ENCODE results near the gene FHOD3. TPM values are rescaled to one million over a fixed set of nuclear protein-coding genes. Genes with fewer than 3 reads are reported as not detected.

Gene FHOD3
- total RNA-seq, 1 donor from 2014 or later, result 0.40 TPM

DNA sequence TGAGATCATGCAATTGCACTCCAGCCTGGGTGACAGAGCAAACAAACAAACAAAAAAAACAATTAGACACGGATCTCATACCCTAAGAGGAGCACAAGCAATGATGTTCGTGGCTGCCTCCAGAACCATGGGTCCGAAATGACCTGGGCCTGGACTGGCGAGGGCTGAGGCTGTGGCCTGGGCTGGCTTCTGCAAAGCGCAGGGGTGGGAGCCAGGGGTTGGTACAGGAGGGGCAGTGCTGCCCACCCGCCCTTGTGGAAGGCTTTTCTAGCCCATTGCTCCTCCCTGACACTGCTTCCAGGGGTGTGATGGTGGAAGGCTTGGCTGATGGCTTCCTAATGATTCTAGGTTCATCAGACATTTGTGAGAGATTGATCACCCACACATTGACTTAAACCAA lies 167.8 kb downstream of the FHOD3 start:
- DNase-seq (ENCODE audit: low spot score), result no peak

DNA sequence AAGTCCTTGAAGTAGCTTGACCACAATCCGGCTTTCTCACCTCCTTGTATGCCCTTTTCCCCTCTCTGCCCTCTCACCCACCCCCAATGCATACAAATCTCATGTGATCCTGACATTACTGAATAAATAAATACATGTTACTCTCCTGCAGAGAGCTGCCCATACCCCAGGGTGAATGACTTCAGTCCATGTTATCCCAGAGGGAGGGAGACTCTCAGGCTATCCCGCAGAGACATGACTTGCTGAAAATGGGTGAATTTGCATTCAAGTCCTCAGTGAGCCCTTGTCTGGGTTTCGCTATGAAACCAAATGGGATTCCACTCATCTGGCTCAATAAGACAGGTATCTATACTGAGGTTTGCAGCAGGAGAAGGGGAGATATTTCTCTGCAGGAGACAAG lies 168.5 kb downstream of the FHOD3 start:
- DNase-seq (ENCODE audit: low spot score) (no peak), ATAC-seq (no peak)

More for the DNA sequence above, 167.8 kb downstream of the FHOD3 start:
- ATAC-seq, result no peak

DNA sequence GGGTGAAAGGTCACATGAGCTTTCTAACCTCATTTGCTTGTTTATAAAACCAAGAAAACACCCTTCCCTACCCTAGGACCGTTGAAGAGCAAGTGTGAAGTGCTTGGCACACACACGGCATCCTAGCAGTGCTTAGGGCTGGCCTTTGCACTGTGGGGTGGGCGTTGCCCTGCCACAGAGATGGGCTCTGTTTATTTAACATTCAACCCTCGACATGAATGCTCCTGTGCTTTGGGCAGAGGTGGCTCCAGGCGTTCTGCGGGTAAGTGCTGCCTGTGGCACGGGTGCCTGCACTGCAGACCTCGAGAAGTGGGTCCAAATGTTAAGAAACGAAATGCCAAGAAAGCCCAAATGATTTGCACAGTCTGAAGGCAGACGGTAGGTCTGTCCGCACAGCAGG lies 170.1 kb downstream of the FHOD3 start:
- ATAC-seq, result no peak
- DNase-seq (ENCODE audit: low spot score), result no peak

DNA sequence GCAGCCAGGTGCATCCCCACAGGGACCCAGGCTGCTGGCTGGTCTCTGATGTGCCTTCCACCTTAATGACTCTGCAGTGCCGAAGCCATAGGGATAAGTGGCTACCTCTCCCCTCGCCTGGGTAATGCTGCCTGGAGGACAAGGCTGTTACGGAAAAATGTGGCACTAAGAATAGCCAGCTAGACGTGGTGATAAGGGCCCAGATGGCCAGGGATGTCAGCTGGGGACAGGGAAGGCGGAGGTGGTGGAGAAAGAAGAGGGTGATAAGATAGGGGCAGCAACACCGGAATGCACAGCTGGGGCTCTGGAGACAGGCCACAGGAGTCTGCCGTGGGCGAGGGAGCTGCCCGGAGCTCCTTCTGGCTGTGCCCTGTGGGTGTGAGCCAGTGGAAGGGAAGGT lies 170.6 kb downstream of the FHOD3 start:
- DNase-seq (ENCODE audit: low spot score) (no peak), ATAC-seq (no peak)

DNA sequence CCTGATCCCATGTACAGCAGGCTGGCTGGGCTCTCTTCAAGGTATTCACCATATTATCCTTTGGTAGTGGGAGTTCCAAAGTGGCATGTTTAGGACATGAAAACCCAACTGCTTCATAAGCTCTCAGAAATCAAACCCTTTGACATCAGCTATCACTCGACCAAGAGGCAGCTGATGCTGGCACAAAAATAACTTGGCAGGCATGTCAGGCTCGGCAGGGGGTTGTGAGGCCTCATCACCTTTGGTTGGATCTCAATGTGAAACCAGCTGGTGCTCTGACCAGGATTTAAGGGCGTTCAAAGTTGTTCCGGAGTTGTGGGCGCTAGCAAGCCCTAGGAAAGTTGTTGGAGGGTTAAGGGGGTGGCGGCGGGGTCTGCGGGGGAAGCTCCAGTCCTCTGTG lies 171.9 kb downstream of the FHOD3 start:
- ATAC-seq (no peak), DNase-seq (ENCODE audit: low spot score) (no peak)

DNA sequence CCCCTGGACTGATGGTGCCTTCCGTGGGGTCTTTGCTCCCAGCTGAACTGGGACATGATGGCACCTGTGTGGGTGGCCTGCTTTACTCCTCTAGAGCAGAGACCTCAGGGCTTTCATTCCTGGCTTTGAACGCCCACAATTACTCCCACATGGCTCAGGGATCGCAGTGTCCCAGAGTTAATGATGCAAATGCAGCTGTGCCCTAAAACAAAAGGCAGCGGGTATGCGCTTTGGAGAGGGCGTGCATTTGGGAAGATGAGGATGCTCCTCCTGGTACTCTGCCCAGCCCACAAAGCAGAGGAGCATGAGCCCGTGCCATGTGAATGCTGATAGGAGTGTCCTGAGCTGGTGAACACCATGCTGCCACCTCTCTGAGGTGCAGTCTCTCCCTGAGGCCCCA lies 173.4 kb downstream of the FHOD3 start:
- DNase-seq (ENCODE audit: low spot score) (no peak), ATAC-seq (no peak)

DNA sequence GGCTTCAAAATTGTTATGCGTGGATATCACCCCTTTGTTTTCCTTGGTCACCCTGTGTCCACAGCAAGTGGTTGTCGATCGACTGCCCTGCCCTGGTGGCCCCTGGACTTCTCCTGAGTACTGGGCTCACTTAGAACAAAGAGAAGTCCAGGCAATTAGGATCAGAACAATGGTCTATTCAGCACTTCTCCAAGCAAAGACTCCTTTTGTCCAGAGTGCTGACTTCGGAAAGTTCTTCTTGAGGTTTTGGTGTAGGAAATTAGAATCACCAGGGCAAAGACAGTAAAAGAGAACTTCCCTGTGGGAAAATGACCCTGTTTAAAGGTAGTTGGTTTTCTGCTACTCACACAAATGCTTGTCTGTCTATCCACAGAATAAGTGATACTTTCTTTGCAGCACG lies 173.9 kb downstream of the FHOD3 start:
- ATAC-seq, result no peak
- no peak for DNase-seq (ENCODE audit: low spot score)

DNA sequence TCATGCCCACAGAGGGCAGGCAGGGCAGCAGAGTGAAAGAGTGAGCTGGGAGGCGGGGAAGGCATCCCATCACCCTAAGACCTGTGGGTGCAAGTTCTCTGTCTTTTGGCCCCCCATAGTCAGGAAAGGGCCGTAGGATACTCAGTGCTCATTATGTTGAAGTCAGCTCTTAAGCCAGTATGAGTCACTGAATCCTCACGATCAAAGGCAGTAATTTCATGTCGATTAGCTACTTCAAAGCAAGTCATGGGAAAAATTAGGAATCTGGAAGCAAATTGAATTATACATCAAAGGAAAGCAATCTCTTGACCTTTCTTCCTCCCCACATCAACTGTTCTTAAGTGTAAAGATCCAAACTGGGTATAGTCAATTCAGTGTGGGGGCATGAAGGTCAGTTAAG lies 178.9 kb downstream of the FHOD3 start:
- ATAC-seq (no peak), DNase-seq (ENCODE audit: low spot score) (no peak)

DNA sequence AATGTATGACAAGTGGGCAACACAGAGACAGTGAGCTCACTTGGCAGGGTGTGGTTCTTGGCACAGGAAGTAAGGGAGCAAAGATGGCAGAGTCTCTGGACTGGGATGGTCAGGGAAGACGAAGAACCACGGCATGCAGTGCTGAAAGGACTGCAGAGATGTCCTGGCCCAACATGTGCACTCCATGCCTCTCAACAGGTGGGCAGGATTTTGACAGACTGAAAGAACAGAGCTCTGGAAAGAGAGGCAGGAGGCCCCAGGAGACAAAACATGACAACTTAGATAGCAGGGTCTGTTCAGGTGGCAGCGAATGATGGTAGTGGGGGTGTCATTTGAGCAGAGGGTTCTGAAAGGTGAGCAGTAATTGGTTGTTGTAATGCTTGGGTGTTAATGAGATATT lies 180.3 kb downstream of the FHOD3 start:
- ATAC-seq (no peak), DNase-seq (ENCODE audit: low spot score) (no peak)

DNA sequence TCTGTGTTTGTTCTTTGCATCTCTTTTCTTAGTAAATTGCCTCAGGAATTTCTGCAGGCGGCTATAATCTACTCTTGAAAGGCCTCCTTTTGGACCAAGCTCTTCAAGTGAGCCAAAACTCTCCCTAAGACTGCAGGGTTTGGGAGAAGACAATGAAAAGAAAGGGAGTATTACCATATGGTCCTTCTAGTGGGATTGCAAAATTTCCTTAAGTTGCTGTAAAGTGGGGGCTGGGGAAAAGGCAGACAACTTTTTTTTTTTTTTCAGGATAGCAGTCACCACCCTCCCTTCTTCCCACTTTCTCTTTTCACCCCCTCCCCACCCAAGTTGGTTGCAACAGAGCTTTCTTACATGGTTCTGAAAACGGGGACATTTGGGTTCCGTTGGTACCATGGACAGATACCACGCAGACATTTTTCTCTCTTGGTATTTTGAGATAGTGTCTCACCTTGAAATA lies 183.7 kb downstream of the FHOD3 start:
- DNase-seq (ENCODE audit: low spot score) (no peak), ATAC-seq (no peak)

DNA sequence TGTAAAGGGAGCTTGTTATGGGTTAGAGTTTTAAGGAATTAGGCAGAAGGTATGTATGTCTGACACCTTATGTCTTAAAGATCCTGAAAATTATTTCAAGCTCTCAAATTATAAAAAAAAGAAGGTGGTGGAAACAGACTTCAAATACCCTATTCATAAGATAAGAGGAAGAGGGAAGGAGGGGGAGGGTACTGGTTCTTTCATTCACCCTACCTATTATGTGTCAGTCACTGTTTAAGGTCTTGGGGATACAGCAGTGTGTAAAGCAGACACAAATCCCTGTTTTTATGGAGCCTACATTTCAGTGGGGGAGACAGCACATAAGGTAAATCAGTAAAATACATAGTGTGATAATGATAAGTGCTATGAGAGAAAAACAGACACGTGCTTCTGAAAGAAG lies 184.4 kb downstream of the FHOD3 start:
- no peak for ATAC-seq
- no peak for DNase-seq (ENCODE audit: low spot score)

DNA sequence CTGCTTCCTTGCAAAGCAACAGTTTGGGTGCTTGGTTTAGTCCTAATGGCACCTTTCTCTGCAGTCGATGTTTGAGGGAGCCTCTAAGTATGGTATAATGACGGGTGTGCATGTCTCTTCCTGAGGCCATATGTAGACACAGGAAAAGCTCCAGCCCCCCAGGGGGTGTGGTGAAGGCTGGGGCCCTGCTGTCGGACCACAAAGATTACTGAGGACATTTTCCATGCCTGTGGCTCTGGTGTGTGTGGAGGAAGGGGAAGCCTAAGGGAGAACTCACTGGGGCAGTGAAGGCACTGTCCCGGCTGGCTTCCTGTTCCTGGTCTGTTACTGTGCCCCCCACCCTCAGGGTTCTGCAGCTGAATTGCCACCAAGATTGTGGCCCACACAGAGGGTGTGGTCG lies 187.1 kb downstream of the FHOD3 start:
- ATAC-seq (no peak), DNase-seq (ENCODE audit: low spot score) (no peak)

DNA sequence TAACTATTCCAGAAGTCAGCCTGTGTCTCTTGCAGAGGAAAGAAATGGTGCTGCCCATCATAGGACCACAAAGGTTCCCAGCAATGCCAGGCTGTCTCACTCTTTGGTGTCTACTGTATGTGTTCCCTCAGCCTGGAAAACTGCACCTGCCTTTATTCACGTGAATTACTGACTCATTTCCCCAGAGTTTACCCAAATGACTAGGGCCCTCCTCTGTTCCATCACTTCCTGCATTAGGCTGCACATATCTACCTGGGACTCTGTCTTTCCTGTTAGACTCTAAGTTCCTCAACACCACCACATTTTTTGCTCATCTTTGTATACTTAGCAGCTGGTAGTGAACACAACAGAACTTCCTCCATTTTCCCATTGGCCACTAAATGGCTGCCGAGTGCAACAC lies 188.3 kb downstream of the FHOD3 start:
- DNase-seq (ENCODE audit: low spot score), result no peak
- no peak for ATAC-seq

DNA sequence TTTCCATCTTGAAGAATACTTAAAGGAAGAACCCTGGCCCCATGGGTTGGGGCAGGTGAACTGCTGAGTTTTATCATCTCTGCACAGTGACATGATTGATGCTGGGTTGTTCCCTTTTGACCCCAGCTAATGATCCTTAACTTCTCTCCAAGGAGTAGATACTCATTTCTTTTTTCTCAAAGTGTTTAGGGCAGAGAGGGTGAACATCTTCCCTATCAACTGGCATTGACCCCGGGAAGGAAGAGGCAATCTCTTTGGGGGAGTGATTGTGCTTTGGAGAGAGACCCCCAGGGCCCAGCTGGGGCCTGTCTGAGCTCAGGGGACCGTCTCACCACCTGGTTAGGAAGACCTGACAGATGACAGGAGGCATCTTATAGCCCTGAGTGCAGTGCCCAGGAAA lies 190.6 kb downstream of the FHOD3 start:
- DNase-seq (ENCODE audit: low spot score), result no peak
- ATAC-seq, result no peak

DNA sequence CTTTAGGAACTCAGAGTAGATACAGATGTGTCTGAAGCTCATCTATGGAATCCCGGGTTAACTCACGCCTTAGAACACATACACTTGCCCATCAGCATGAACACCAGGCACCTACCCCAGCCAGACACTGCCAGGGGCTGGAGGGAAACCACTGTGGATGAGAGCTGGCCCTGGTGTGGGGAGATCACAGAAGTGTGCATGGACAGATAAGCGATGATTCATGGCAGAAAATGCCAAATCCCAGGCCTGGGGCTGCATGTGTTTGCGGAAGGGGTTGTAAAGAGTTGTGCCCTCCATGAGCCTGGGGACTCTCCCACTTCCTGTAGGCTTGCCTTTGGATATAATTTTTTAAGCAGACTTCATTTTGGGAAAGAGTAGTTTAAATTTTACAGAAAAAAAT lies 193.4 kb downstream of the FHOD3 start:
- DNase-seq (ENCODE audit: low spot score) (no peak), ATAC-seq (no peak)

DNA sequence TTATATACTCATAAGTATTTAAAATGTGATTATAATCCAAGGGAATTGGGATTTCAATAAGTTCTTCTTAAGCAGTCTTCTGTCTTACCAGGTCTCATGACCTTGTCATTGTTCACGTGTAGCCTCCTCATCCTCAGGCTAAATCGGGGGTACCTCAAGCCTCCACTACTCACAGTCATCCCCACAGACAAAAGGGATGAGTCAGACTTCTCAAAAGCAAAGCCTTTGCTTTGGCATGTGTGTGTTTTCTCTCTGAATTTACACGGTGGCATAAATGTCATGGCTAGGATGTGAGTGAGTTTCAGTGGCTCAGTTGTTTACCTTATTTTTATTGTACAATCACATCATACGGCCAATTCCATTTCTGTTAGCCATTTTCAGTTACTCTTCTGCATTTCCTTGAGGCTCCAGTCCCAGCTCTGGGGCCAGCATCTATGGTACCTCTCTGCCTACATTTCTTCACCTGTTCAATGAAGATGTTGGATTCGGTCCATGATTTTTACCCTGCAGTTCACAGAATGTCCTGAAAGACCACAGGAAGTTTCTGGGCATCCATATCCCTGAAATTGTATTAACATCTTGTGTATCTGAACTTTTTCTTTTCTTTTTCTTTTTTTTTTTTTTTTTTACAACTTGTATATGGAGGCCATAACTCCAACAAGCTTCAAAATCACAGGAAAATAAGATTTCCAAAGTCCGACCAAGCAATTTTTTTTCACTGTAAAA lies 195.3 kb downstream of the FHOD3 start:
- no peak for ATAC-seq
- no peak for DNase-seq (ENCODE audit: low spot score)

DNA sequence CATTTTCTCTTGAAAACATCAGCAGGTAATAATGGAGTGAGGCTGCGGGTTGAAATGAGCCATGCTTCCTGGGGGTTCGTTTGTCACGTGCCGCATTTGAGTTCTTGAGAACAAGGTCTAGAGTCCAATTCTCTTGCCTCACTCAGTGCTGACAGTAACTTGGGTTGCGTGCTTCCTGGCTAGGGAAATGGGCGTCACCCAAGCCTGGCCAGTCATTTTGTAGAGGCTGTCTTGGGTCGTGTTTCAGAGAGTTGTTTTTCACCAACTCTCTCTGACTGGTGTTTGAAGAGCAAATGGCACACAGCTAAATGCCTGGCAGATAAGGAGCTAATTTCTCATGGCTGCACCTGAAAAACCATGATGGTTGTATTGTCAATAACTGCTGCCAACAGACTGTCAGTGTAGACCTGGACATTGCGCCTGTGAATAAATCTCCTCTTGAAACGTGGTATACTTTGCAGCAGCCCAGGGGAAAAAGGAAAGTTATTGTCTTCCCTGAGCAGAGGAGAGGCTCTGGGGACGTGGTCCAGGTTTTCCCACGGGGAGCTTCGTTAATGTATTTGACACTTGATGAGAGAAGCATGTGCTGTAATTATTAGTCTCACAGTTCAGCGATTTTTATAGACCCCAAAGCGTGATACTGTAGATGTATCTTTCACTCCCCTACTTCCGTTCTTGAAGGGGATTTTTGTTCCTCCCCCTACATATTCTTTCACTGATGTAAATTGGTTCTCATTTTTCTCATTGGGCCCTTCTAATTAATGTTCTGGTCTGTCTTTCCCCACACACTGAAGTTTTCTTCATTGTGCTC lies 196.0 kb downstream of the FHOD3 start:
- DNase-seq (ENCODE audit: low spot score) (no peak), ATAC-seq (peak; percentile 64)

DNA sequence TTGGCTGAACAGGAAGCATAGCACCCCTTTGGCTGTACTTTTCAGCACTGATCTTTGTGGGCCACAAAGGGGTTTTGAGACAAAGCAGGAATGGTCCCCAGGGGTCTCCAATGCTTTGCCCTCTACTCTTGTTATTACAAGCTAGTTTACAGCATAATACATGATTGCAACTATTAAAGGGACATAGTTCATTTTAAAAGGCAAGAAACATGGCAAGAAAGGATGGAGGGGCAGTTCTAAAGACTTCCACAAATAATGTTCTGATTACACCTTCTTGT lies 196.6 kb downstream of the FHOD3 start:
- ATAC-seq (no peak), DNase-seq (ENCODE audit: low spot score) (no peak)

DNA sequence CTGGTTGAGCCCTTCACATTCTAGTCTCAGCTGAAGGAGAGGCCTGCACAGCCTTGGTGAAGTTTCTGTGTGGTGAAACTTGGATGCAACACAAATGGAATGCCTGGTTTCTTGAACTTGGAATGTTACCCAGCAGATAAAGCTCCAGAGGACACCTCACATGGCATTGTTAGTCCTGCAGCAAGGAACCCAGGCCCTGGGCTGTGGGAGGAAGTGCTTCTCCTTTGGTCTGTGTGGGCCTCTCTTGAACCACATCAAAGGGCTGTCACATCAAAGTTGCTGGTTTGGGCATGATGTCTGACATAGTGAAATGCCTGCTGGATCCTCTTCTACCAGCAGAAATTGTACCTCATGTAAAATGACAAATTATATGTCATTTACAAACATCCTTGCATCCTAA lies 198.5 kb downstream of the FHOD3 start:
- ATAC-seq, result no peak
- no peak for DNase-seq (ENCODE audit: low spot score)

DNA sequence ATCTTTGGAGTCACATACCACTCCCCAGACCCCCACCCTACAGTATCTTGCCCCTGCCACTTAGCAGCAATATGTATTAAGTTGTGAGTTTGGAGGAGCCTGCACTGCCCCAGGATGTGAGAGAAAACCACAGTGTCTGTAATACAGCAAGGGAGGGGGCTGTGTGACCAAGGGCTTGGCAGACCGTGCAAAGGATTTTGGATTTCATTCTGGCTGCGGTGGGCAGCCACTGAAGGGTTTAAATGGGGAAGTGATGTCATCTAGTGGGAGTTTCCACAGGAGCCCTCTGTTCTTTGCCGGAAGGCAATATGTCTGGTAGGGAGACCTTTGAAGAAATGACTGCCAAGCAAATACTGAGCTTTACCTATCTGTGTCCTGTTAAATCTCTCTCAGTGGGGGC lies 202.4 kb downstream of the FHOD3 start:
- DNase-seq (ENCODE audit: low spot score) (no peak), ATAC-seq (no peak)

DNA sequence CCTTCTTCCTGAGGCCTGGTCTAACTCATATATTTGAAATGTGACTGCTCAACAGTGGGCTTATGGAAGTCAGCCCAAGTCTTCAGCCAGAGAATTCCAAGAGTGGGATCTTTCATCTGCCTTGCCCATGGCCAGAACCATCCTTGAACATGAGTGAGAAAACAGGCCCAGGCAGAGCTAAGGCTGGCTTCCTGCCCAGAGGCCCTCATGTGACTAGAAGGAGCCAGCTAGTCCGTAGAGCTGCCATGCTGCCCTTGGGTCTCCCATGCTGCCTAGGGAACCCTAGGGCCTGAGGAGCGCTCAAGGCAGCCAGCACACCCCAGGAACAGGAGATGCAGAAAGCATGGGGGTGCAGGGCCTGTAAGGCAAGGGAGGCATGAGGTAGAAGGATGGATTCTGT lies 203.6 kb downstream of the FHOD3 start:
- DNase-seq (ENCODE audit: low spot score) (no peak), ATAC-seq (no peak)

DNA sequence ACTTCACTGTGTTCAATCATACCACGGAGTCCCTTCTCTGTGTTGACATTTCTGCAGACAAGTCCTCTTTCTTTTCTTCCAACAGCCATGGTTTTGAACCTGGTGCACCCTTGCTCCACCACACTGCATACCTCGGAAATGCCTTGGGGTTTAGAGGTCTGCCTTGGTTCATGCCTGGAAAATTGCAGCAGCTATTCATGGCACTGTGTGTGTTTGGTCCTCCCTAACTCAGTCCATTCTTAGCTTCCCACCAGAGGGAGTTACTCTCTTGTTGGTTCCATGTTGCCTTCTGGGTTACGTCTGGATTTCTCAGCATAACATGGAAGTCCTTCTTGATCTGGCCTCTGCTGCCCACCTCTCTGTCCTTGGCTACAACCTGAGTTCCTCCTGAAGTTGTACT lies 206.0 kb downstream of the FHOD3 start:
- ATAC-seq (no peak), DNase-seq (ENCODE audit: low spot score) (no peak)

DNA sequence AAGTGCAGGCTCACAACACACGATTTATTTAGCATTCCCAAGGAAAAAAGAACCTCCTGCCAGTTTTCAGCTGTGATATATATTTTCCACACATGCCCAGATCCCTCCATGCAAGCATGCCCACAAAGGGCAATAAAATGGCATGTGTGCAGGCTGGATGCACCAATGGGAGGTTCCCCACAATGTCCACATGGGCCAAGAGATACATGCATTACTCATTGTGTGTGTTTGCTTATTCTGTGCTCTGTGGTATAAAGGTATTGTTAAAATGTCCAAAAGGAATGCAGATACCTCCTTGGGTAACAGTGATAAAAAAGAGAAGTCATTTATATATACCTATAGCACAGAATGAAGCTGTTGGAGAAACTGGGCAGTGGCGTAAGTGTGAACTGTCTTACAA lies 207.4 kb downstream of the FHOD3 start:
- DNase-seq (ENCODE audit: low spot score) (no peak), ATAC-seq (no peak)

All from left lobe of liver (tissue), 2 donors.